ENCODE measurements around the gene ZIC4. TPM values are rescaled to one million over a fixed set of nuclear protein-coding genes. Genes with fewer than 3 reads are reported as not detected.

ZIC4 gene
- polyA plus RNA-seq, 1 of the 3 experiments (the other 2 are of a cell fraction) = 1.3 TPM

DNA sequence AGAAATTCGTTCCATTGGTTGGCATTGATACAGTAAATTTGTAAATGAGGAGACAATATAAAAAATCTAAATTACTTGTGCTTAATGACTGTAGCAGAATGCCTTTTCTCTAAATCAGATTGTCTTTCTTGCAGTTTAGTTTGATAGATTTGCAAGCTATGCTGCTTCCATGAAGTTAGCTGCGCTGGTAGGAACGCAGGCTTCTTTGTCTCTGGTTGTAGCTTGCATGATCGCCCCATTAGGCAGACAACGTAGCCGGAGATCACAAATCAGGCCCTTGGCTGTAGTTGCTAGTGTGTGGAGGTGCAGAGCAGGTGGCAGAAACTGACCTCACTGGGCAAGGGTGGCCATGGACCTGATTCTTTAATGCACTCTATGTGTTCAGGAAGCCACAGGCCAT, 8.9 kb upstream of the ZIC4 start:
- TF ChIP-seq RAD21 (IDR thresholded peaks at IDR 0.05; ENCODE audit: low read length) (no peak), RCOR1 (IDR thresholded peaks at IDR 0.05; ENCODE audit: low read length) (no peak), TCF12 (IDR thresholded peaks at IDR 0.05) (no peak), FOXM1 (IDR thresholded peaks at IDR 0.05; ENCODE audit: low read depth) (no peak), GATA2 (CRISPR knock-in tag; IDR thresholded peaks at IDR 0.05) (no peak)
- TF ChIP-seq, protein P1, sequence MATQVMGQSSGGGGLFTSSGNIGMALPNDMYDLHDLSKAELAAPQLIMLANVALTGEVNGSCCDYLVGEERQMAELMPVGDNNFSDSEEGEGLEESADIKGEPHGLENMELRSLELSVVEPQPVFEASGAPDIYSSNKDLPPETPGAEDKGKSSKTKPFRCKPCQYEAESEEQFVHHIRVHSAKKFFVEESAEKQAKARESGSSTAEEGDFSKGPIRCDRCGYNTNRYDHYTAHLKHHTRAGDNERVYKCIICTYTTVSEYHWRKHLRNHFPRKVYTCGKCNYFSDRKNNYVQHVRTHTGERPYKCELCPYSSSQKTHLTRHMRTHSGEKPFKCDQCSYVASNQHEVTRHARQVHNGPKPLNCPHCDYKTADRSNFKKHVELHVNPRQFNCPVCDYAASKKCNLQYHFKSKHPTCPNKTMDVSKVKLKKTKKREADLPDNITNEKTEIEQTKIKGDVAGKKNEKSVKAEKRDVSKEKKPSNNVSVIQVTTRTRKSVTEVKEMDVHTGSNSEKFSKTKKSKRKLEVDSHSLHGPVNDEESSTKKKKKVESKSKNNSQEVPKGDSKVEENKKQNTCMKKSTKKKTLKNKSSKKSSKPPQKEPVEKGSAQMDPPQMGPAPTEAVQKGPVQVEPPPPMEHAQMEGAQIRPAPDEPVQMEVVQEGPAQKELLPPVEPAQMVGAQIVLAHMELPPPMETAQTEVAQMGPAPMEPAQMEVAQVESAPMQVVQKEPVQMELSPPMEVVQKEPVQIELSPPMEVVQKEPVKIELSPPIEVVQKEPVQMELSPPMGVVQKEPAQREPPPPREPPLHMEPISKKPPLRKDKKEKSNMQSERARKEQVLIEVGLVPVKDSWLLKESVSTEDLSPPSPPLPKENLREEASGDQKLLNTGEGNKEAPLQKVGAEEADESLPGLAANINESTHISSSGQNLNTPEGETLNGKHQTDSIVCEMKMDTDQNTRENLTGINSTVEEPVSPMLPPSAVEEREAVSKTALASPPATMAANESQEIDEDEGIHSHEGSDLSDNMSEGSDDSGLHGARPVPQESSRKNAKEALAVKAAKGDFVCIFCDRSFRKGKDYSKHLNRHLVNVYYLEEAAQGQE (IDR thresholded peaks at IDR 0.05; ENCODE audit: low read depth, low read length) = no peak
- Histone ChIP-seq H3F3A (replicated peaks; ENCODE audit: insufficient read depth) (no peaks in the 10 kb centered on the region), H3K27ac (ENCODE audit: low read depth in 2 of 2, low read length in 1 of 2) (no peak overlapping the region), H3K9ac (no peak overlapping the region), H2AFZ (ENCODE audit: low read depth) (no peak overlapping the region), H3K79me2 (ENCODE audit: insufficient read depth) (no peaks in the 10 kb centered on the region), H3K4me3 (ENCODE audit: low read depth in 2 of 2, low read length in 1 of 2) (no peak overlapping the region), H3K4me1 (ENCODE audit: control insufficient read depth in 1 of 2, insufficient read depth in 2 of 2, low read depth in 1 of 2, low read length in 1 of 2) (no peaks in the 10 kb centered on the region; a peak in 1 of 4 replicates), H3K9me2 (no peaks in the 10 kb centered on the region), H3K27me3 (ENCODE audit: insufficient read depth) (peaks cover 49% of the 10 kb centered on the region), H3K9me3 (no peaks in the 10 kb centered on the region), H3K4me2 (no peak overlapping the region), H3K36me3 (replicated peaks in 1 of 2; ENCODE audit: control insufficient read depth in 1 of 2, insufficient read depth in 2 of 2, low read length in 1 of 2) (no peaks in the 10 kb centered on the region), H4K20me1 (ENCODE audit: insufficient read depth) (no peaks in the 10 kb centered on the region)
- no peak for DNase-seq
- ChIA-PET POLR2A (no interaction called here), CTCF (interaction anchor here (2.0 kb wide), 1 partner anchor 23 kb away, joined by 5 read pairs; no protein-coding TSS in a partner anchor)
- 39% methylated on average over 6 of the region's 6 CpGs for WGBS (ENCODE audit: low lambda C conversion rate)

DNA sequence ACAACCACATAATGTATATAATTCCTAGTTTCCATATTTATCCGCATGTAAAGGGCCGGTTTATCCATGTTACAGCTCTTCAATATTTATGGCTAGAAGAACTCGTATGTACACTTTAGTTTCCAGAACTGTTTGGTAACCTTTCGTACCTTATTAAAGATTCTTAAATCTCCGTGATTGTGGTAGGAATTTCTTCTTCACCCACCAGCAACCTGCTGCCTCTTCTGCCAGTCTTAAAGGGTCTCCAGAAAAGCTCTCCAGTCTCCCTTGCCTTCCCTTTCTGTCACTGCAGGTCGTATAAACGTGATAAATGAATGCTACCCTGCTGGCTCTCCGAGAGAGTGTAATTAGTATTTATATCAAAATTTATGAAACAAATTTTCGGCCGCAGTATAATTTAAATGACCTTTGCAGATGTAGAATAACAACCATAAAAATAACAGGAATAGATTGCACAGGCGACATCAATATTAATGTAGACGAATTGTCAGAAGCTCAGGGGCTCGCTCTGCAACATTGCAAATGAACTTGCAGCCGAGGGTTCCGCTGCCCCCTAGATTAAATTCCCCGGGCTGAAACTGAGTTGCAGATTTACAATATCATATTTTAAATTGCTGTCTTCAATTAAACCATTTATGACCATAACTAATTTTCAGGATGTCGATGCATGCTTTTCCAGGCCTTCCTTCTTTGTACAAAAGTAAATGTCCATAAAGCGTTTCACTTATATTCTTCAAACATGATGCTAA, 8.2 kb upstream of the ZIC4 start:
- no peak overlapping the region for H3K4me2 ChIP-seq
- H4K20me1 ChIP-seq (ENCODE audit: insufficient read depth) = no peaks in the 10 kb centered on the region
- H3K27ac ChIP-seq (ENCODE audit: low read depth in 2 of 2, low read length in 1 of 2) = no peak overlapping the region
- DNase-seq = no peak
- no peak overlapping the region for H3K9ac ChIP-seq
- 54% methylated on average over 18 of the region's 18 CpGs for whole genome bisulfite sequencing (ENCODE audit: low lambda C conversion rate)
- ChIA-PET CTCF (interaction anchor here (2.0 kb wide), 1 partner anchor 22 kb away, joined by 5 read pairs; no protein-coding TSS in a partner anchor), POLR2A (no interaction called here)
- no peaks in the 10 kb centered on the region; a peak in 1 of 4 replicates for H3K4me1 ChIP-seq (ENCODE audit: control insufficient read depth in 1 of 2, insufficient read depth in 2 of 2, low read depth in 1 of 2, low read length in 1 of 2)
- no peak overlapping the region for H3K4me3 ChIP-seq (ENCODE audit: low read depth in 2 of 2, low read length in 1 of 2)
- H3K79me2 ChIP-seq (ENCODE audit: insufficient read depth) = no peaks in the 10 kb centered on the region
- no peaks in the 10 kb centered on the region for H3K36me3 ChIP-seq (replicated peaks in 1 of 2; ENCODE audit: control insufficient read depth in 1 of 2, insufficient read depth in 2 of 2, low read length in 1 of 2)
- no peaks in the 10 kb centered on the region for H3K9me2 ChIP-seq
- no peak overlapping the region for H2AFZ ChIP-seq (ENCODE audit: low read depth)
- no peaks in the 10 kb centered on the region for H3F3A ChIP-seq (replicated peaks; ENCODE audit: insufficient read depth)
- H3K9me3 ChIP-seq = no peaks in the 10 kb centered on the region
- peaks cover 46% of the 10 kb centered on the region for H3K27me3 ChIP-seq (ENCODE audit: insufficient read depth)
- TF ChIP-seq, protein P2, sequence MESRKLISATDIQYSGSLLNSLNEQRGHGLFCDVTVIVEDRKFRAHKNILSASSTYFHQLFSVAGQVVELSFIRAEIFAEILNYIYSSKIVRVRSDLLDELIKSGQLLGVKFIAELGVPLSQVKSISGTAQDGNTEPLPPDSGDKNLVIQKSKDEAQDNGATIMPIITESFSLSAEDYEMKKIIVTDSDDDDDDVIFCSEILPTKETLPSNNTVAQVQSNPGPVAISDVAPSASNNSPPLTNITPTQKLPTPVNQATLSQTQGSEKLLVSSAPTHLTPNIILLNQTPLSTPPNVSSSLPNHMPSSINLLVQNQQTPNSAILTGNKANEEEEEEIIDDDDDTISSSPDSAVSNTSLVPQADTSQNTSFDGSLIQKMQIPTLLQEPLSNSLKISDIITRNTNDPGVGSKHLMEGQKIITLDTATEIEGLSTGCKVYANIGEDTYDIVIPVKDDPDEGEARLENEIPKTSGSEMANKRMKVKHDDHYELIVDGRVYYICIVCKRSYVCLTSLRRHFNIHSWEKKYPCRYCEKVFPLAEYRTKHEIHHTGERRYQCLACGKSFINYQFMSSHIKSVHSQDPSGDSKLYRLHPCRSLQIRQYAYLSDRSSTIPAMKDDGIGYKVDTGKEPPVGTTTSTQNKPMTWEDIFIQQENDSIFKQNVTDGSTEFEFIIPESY (IDR thresholded peaks at IDR 0.05; ENCODE audit: borderline replicate concordance, low read depth) = no peak
- TF ChIP-seq RAD21 (IDR thresholded peaks at IDR 0.05; ENCODE audit: low read length) (no peak), FOXJ3 (CRISPR knock-in tag; IDR thresholded peaks at IDR 0.05) (no peak), TEAD4 (IDR thresholded peaks at IDR 0.05; ENCODE audit: borderline replicate concordance, insufficient read depth) (no peak), ELF1 (IDR thresholded peaks at IDR 0.05) (no peak), SIN3A (IDR thresholded peaks at IDR 0.05; ENCODE audit: borderline replicate concordance, low read depth, low read length) (no peak), FOXM1 (IDR thresholded peaks at IDR 0.05; ENCODE audit: low read depth) (no peak), FOSL2 (IDR thresholded peaks at IDR 0.05; ENCODE audit: borderline replicate concordance, low read depth) (no peak)
- TF ChIP-seq, protein P3, sequence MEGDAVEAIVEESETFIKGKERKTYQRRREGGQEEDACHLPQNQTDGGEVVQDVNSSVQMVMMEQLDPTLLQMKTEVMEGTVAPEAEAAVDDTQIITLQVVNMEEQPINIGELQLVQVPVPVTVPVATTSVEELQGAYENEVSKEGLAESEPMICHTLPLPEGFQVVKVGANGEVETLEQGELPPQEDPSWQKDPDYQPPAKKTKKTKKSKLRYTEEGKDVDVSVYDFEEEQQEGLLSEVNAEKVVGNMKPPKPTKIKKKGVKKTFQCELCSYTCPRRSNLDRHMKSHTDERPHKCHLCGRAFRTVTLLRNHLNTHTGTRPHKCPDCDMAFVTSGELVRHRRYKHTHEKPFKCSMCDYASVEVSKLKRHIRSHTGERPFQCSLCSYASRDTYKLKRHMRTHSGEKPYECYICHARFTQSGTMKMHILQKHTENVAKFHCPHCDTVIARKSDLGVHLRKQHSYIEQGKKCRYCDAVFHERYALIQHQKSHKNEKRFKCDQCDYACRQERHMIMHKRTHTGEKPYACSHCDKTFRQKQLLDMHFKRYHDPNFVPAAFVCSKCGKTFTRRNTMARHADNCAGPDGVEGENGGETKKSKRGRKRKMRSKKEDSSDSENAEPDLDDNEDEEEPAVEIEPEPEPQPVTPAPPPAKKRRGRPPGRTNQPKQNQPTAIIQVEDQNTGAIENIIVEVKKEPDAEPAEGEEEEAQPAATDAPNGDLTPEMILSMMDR (IDR thresholded peaks at IDR 0.05) = no peak
- TF ChIP-seq, protein P4, sequence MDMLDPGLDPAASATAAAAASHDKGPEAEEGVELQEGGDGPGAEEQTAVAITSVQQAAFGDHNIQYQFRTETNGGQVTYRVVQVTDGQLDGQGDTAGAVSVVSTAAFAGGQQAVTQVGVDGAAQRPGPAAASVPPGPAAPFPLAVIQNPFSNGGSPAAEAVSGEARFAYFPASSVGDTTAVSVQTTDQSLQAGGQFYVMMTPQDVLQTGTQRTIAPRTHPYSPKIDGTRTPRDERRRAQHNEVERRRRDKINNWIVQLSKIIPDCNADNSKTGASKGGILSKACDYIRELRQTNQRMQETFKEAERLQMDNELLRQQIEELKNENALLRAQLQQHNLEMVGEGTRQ (IDR thresholded peaks at IDR 0.05; ENCODE audit: borderline replicate concordance, low read depth, low read length) = no peak
